Liver (tissue), 9 donors: ENCODE data around the gene RPS6KA4. TPM values are rescaled to one million over a fixed set of nuclear protein-coding genes. Genes with fewer than 3 reads are reported as not detected.

ENCODE experiments used
- DNase-seq: peaks from one replicate; pipeline ENCODE4 v3.0.0-alpha.2; 2017; ENCODE audit warnings: low spot score
- H3K27ac ChIP-seq, 2 donors: one replicate each; pipeline ENCODE4 v1.7.0; 2013; ENCODE audit warnings: inconsistent platforms in 2 of 2, low read length in 2 of 2, control low read depth in 1 of 2, low read depth in 1 of 2, mild to moderate bottlenecking in 1 of 2
- H3K27me3 ChIP-seq, 4 donors: one replicate each; pipeline versions ENCODE4 v1.6.1 to v1.7.0; 2013; ENCODE audit warnings: low read length in 3 of 4, inconsistent platforms in 1 of 4, mild to moderate bottlenecking in 1 of 4, moderate library complexity in 1 of 4; ENCODE audit not compliant: control insufficient read depth in 4 of 4, insufficient read depth in 4 of 4
- H3K36me3 ChIP-seq, 4 donors: one replicate each; pipeline versions ENCODE4 v1.6.1 to v1.7.0; 2013; ENCODE audit warnings: low read length in 3 of 4, mild to moderate bottlenecking in 3 of 4, low read depth in 1 of 4, moderate library complexity in 1 of 4; ENCODE audit not compliant: control insufficient read depth in 4 of 4, insufficient read depth in 3 of 4
- H3K4me1 ChIP-seq, 4 donors: one replicate each; pipeline versions ENCODE4 v1.6.1 to v1.7.0; 2013; ENCODE audit warnings: low read length in 3 of 4, mild to moderate bottlenecking in 3 of 4, moderate library complexity in 1 of 4; ENCODE audit not compliant: control insufficient read depth in 4 of 4, insufficient read depth in 4 of 4
- H3K4me3 ChIP-seq, 3 donors: one replicate each; pipeline versions ENCODE4 v1.6.1 to v1.7.0; 2013; ENCODE audit warnings: low read length in 3 of 3, control low read depth in 1 of 3, low read depth in 1 of 3, mild to moderate bottlenecking in 1 of 3
- H3K9ac ChIP-seq, 2 donors: one replicate each; pipeline ENCODE4 v1.7.0; 2013; ENCODE audit warnings: low read length in 2 of 2, mild to moderate bottlenecking in 2 of 2, moderate library complexity in 2 of 2, control low read depth in 1 of 2, low read depth in 1 of 2
- H3K9me3 ChIP-seq, 4 donors: one replicate each; pipeline versions ENCODE4 v1.6.1 to v1.7.0; 2013; ENCODE audit warnings: low read length in 3 of 4; ENCODE audit not compliant: control insufficient read depth in 4 of 4
- ATF3 ChIP-seq: IDR thresholded peaks from 2 replicates; pipeline ENCODE4 v1.6.1; 2016; ENCODE audit warnings: antibody characterized with exemption
- CTCF ChIP-seq: fragments of 150-350 bp; IDR thresholded peaks from 2 replicates; pipeline ENCODE4 v1.5.1; 2017; ENCODE audit warnings: improper control_type of control experiment, low read depth, low read length; ENCODE audit not compliant: missing input control
- EGR1 ChIP-seq, 2 donors: IDR thresholded peaks; 2 replicates each; pipeline ENCODE4 v1.6.1; 2016 to 2018; ENCODE audit warnings: antibody characterized with exemption in 2 of 2, low read depth in 2 of 2
- FOXA1 ChIP-seq: IDR thresholded peaks from 2 replicates; pipeline ENCODE4 v1.6.1; 2016; ENCODE audit warnings: antibody characterized with exemption
- FOXA2 ChIP-seq: IDR thresholded peaks from 2 replicates; pipeline ENCODE4 v1.6.1; 2016; ENCODE audit warnings: antibody characterized with exemption
- GABPA ChIP-seq, 2 donors: IDR thresholded peaks in 1 of 2; conservative IDR thresholded peaks in 1 of 2; 2 replicates each; pipeline ENCODE4 v1.6.1; 2016; ENCODE audit warnings: antibody characterized with exemption in 2 of 2, mild to moderate bottlenecking in 1 of 2, moderate library complexity in 1 of 2
- HNF4A ChIP-seq, 2 donors: conservative IDR thresholded peaks; 2 replicates each; pipeline ENCODE4 v1.6.1; 2016; ENCODE audit warnings: antibody characterized with exemption in 2 of 2, mild to moderate bottlenecking in 2 of 2
- HNF4G ChIP-seq: IDR thresholded peaks from 2 replicates; pipeline ENCODE4 v1.6.1; 2016; ENCODE audit warnings: antibody characterized with exemption
- JUND ChIP-seq, 2 donors: IDR thresholded peaks; 2 replicates each; pipeline ENCODE4 v1.6.1; 2016; ENCODE audit warnings: antibody characterized with exemption in 2 of 2
- MAX ChIP-seq: IDR thresholded peaks from 2 replicates; pipeline ENCODE4 v1.6.1; 2016; ENCODE audit warnings: antibody characterized with exemption
- NR2F2 ChIP-seq: IDR thresholded peaks from 2 replicates; pipeline ENCODE4 v1.6.1; 2016; ENCODE audit warnings: antibody characterized with exemption
- RAD21 ChIP-seq, 2 donors: IDR thresholded peaks; 2 replicates each; pipeline ENCODE4 v1.6.1; 2016; ENCODE audit warnings: antibody characterized with exemption in 2 of 2, mild to moderate bottlenecking in 2 of 2
- RXRA ChIP-seq, 2 donors: IDR thresholded peaks; 2 replicates each; pipeline ENCODE4 v1.6.1; 2017 to 2018; ENCODE audit warnings: antibody characterized with exemption in 2 of 2, mild to moderate bottlenecking in 1 of 2
- SP1 ChIP-seq: IDR thresholded peaks from 2 replicates; pipeline ENCODE4 v1.6.1; 2018; ENCODE audit warnings: antibody characterized with exemption, mild to moderate bottlenecking
- YY1 ChIP-seq: IDR thresholded peaks from 2 replicates; pipeline ENCODE4 v1.6.1; 2016; ENCODE audit warnings: antibody characterized with exemption, mild to moderate bottlenecking
- ZBTB33 ChIP-seq: IDR thresholded peaks from 2 replicates; pipeline ENCODE4 v1.6.1; 2016; ENCODE audit warnings: antibody characterized with exemption
- WGBS: extraction: QIAGEN DNeasy Blood & Tissue Kit; methylation state at CpG from one replicate; pipeline ENCODE4 v1.1.7; 2013; 5-methylcytosine and 5-hydroxymethylcytosine counted together
- polyA plus RNA-seq, 2 donors: library from polyadenylated mRNA; stranded (reverse) in 1 of 2; unstranded in 1 of 2; fragments of 200-250 nt in 1 of 2; fragments of >200 nt in 1 of 2; fragmentation: Nextera tagmentation in 1 of 2; extraction: Ambion mirVana in 1 of 2; gene quantifications; one replicate each; pipeline versions ENCODE4 v1.2.1 to v1.2.3, GENCODE V29; 2013 to 2015
- total RNA-seq, 2 donors: library from RNA; depleted of rRNA; stranded (reverse); fragments of >200 nt; gene quantifications; one replicate each; pipeline ENCODE4 v1.2.3, GENCODE V29; 2014
- donor health status: healthy.
- donor health status: healthy.
- donor health status: healthy.
- donor health status: healthy.
- donor health status: healthy.

RPS6KA4 gene
- total and polyA plus RNA-seq, 4 donors = 2.0 to 13.5 (median 10.0) TPM

- WGBS = 83% methylated on average over 3 of the region's 3 CpGs
- no peaks in the 10 kb centered on the region for H3K9me3 ChIP-seq
- TF ChIP-seq SP1 (no peak), FOXA1 (no peak), GABPA (IDR thresholded peaks at IDR 0.05 in 1 of 2, conservative IDR thresholded peaks at IDR 0.05 in 1 of 2) (no peak), YY1 (no peak), RXRA (IDR thresholded peaks at IDR 0.05) (no peak), FOXA2 (no peak), NR2F2 (no peak), ATF3 (no peak), RAD21 (IDR thresholded peaks at IDR 0.05) (no peak)
- no peak overlapping the region for H3K4me3 ChIP-seq
- H3K9ac ChIP-seq = no peak overlapping the region
- no peak for DNase-seq
- H3K36me3 ChIP-seq = no peaks in the 10 kb centered on the region
- no peak overlapping the region for H3K27ac ChIP-seq
- H3K4me1 ChIP-seq = no peaks in the 10 kb centered on the region
- no peaks in the 10 kb centered on the region for H3K27me3 ChIP-seq
Observed at GRCh38 chr11:64391839-64392238, 32.9 kb downstream of the RPS6KA4 start.

- H3K9me3 ChIP-seq = no peaks in the 10 kb centered on the region
- TF ChIP-seq FOXA2 (no peak), EGR1 (IDR thresholded peaks at IDR 0.05; ENCODE audit: low read depth in 2 of 2) (no peak), HNF4G (no peak), JUND (IDR thresholded peaks at IDR 0.05) (no peak), HNF4A (conservative IDR thresholded peaks at IDR 0.05) (no peak), MAX (no peak), NR2F2 (no peak), RAD21 (IDR thresholded peaks at IDR 0.05) (no peak), ZBTB33 (no peak), CTCF (no peak), RXRA (IDR thresholded peaks at IDR 0.05) (no peak)
- no peak overlapping the region for H3K27ac ChIP-seq
- 51% methylated on average over 13 of the region's 13 CpGs for WGBS
- H3K9ac ChIP-seq = no peak overlapping the region
- no peaks in the 10 kb centered on the region for H3K36me3 ChIP-seq
- H3K4me1 ChIP-seq = peaks cover 0 to 7% (median 2%) of the 10 kb centered on the region in 4 donors
- no peak overlapping the region for H3K4me3 ChIP-seq
- no peak for DNase-seq
- H3K27me3 ChIP-seq = no peaks in the 10 kb centered on the region
Observed at GRCh38 chr11:64395545-64396078, 36.6 kb downstream of the RPS6KA4 start.
